Eye (tissue), 1 donor: ENCODE results near the gene EPC2.
A peak's percentile ranks its signal among the peaks of the same experiment; 100 is the strongest.

ENCODE experiments used
- DNase-seq: peaks from one replicate; pipeline ENCODE4 v3.0.0-alpha.2; 2015

The EPC2 gene

DNA sequence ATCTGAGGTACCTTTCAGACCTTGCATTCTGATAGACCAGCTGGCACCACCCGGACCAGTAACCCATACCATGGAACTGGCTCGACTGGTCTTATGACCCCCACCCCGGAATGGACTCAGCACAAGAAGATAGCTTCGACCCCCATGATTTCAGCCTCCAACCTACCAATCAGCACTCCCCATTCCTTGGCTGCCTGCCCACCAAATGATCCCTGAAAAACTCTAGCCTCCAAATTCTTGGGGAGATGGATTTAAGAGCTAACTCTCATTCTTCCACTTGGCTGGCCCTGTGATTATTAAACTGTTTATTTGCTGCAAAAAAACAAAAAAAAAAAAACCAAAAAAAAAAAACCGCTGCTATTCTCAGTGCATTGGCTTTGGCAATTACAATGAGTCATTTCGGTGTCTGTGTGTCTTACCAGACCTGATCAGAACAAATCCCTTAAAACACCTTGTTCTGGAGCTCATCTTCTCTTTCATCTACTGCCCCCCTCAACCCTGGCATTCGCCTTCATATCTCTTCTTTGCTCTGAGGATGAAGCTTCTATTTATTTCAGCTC is 170.4 kb downstream of the EPC2 start:
- no peak for DNase-seq

DNA sequence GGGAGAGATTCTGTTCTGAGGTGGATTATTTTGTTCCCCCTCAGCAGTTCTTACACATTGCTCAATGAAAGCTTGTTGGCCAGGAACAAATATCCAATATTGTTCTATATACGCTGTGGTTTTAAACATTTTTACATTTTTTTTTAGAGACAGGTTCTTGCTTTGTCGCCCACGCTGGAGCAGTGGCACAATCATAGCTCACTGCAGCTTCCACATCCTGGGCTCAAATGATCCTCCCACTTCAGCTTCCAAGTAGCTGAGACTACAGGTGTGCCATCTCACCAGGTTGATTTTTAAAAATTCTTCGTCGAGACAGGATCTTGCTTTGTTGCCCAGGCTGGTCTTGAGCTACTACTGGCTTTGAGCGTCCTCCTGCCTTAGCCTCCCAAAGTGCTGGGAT is 171.6 kb downstream of the EPC2 start:
- DNase-seq = no peak

GRCh38 chr2:148817210-148817708 is 172.7 kb downstream of the EPC2 start:
- DNase-seq = peak; percentile 55

DNA sequence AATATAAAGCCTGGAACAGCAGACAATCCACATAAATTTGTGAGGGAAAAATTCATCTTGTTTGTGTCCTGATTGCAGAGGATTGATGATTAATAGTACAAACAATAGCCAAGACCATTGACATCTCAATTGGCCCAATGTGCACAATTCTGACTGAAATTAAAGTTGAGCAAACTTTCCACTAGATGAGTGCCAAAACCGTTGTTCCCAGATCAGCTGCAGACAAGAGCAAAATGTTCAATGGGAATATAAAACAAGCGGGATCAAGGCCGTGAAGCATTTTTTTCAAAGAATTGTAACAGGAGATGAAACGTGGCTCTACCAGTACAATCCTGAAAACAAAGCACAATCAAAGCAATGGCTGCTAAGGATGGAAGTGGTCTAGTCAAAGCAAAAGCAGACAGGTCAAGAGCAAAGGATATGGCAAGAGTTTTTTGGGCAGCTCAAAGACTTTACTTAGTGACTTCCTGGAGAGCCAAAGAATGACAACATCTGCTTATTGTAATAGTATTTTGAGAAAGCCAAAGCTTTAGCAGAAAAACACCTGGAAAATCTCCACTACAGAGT is 174.6 kb downstream of the EPC2 start:
- no peak for DNase-seq

DNA sequence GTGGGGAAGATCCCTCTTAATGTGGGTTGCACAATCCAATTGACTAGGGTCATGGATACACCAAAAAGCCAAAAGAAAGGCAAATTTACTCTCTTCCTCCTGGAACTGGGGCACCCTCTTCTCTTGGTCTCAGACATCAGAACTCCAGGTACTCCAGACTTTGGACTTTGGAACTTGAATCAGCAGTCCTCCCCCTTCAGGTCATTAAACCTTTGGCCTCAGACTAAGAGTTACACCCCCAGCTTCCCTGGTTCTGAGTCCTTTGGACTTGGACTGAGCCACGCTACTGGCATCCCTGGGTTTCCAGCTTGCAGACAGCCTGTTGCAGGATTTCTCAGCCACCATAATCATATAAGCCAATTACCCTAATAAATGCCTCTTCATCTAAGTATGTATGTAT is 179.6 kb downstream of the EPC2 start:
- DNase-seq = no peak

GRCh38 chr2:148826791-148827190 is 182.2 kb downstream of the EPC2 start:
- DNase-seq = no peak

DNA sequence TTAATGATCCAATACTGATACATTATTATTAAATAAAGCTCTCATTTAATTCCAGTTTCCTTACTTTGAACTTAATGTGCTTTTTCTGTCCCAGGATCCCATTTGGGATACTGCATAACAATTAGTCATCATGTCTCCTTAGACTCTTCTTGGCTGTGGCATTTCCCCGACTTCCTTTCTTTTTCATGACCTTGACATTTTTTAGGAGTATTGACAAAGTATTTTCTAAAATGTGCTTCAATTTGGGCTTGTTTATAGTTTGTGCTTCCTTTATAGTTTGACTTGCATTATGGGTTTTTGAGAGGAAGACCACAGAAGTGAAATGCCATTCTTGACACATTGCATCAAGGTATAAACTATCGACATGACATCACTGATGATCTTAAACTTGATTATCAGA is 184.4 kb downstream of the EPC2 start:
- no peak for DNase-seq

- DNase-seq = no peak
These were observed 185.1 kb downstream of the EPC2 start for GRCh38 chr2:148829618-148830017.

- DNase-seq = no peak
These were observed 188.1 kb downstream of the EPC2 start for GRCh38 chr2:148832637-148833036.
